ENCODE measurements around the gene NAP1L1. TPM values are rescaled to one million over a fixed set of nuclear protein-coding genes. Genes with fewer than 3 reads are reported as not detected.
A peak's percentile ranks its signal among the peaks of the same experiment; 100 is the strongest.

NAP1L1 gene
- total RNA-seq, 1 experiment from 2014 or later: 946 TPM

DNA sequence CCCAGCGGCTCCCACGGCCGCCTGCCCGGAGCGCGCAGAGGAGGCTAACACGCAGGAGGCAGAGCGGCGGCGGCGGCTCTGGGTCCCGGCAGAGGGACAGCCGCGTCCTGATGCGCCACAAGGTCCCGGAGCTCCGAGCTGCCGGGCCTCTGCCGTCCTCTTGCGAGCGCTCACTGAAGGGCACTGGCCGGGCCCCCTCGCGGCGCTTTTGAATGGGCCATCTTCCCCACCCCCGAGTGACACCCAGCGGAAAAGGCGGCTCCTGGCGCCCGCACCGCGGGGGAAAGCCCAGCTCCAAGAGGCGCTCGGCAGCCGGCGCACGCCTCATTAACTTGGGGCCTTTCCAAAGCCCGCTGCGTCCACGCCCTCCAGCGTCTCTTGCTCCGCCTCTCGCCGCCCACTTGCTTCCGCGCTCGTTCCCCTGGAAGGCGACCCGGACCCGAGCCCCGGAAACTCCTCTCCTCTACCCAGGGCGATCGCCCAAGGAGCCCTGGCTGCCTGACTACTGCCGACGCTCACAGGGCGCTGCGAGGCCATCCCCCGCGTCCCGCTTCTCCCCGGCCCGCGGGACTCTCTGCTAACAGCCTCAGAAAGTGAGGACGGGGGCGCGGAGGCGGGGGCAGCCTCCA lies 53.0 kb downstream of the NAP1L1 start, which contains the start of gene PHLDA1:
Gene PHLDA1 (minus strand): TSS at position 363 of the 629 bp plus-strand sequence.
- POLR2A ChIA-PET: interaction anchor here (0.6 to 2.2 kb wide), 6 partner anchors 9 to 520 kb away, joined by 3 to 14 read pairs (median 4); partner anchors contain the start of gene KRR1
- peak within 1 kb of the TSS; percentile 91 for H3K4me3 Mint-ChIP-seq
- peak within 1 kb of the TSS; percentile 99 for H3K27ac Mint-ChIP-seq
- peak; percentile 92 for DNase-seq (ENCODE audit: low spot score)
- H3K27me3 Mint-ChIP-seq (ENCODE audit: low read depth): peaks cover 3% of the 10 kb centered on the region; the same call in 1 of the 2 replicates
- no peaks in the 10 kb centered on the region for H3K9me3 Mint-ChIP-seq
- H3K36me3 Mint-ChIP-seq: peaks cover 32% of the 10 kb centered on the region
- H3K4me1 Mint-ChIP-seq: peaks cover 53% of the 10 kb centered on the region
- ATAC-seq: peak; percentile 69
- CTCF ChIA-PET: interaction anchor here (0.7 to 4.8 kb wide), 18 partner anchors 8 to 641 kb away, joined by 3 to 24 read pairs (median 5); partner anchors contain the start of gene GLIPR1L2
- TF ChIP-seq SMAD4 (CRISPR knock-in tag; IDR thresholded peaks at IDR 0.05) (no peak), ZNF396 (CRISPR knock-in tag; IDR thresholded peaks at IDR 0.05; ENCODE audit: borderline replicate concordance) (no peak), ELF4 (CRISPR knock-in tag; IDR thresholded peaks at IDR 0.05; ENCODE audit: low read depth) (no peak), KAT7 (CRISPR knock-in tag; IDR thresholded peaks at IDR 0.05; ENCODE audit: borderline replicate concordance) (no peak), MYBL2 (CRISPR knock-in tag; IDR thresholded peaks at IDR 0.05) (0 out of 2 replicates have a peak, but pooled peaks have one; percentile 35), OVOL2 (CRISPR knock-in tag; IDR thresholded peaks at IDR 0.05; ENCODE audit: borderline replicate concordance) (no peak), GRHL2 (CRISPR knock-in tag; IDR thresholded peaks at IDR 0.05; ENCODE audit: insufficient replicate concordance, severe bottlenecking) (no peak), HMGA2 (CRISPR knock-in tag; IDR thresholded peaks at IDR 0.05) (no peak), NR2C2 (CRISPR knock-in tag; IDR thresholded peaks at IDR 0.05) (no peak), FOXP1 (CRISPR knock-in tag; IDR thresholded peaks at IDR 0.05; ENCODE audit: borderline replicate concordance) (peak; percentile 16; the same call in 1 of the 2 replicates), ZNF423 (CRISPR knock-in tag; IDR thresholded peaks at IDR 0.05) (peak; percentile 92), ESRRA (CRISPR knock-in tag; IDR thresholded peaks at IDR 0.05; ENCODE audit: borderline replicate concordance) (peak; percentile 62), ETV6 (CRISPR knock-in tag; IDR thresholded peaks at IDR 0.05) (peak; percentile 16; the same call in 1 of the 2 replicates), NFYB (CRISPR knock-in tag; conservative IDR thresholded peaks at IDR 0.05; ENCODE audit: low read depth) (no peak), IRF2 (CRISPR knock-in tag; IDR thresholded peaks at IDR 0.05; ENCODE audit: borderline replicate concordance, low read depth) (no peak)
- TF ChIP-seq, protein P1, sequence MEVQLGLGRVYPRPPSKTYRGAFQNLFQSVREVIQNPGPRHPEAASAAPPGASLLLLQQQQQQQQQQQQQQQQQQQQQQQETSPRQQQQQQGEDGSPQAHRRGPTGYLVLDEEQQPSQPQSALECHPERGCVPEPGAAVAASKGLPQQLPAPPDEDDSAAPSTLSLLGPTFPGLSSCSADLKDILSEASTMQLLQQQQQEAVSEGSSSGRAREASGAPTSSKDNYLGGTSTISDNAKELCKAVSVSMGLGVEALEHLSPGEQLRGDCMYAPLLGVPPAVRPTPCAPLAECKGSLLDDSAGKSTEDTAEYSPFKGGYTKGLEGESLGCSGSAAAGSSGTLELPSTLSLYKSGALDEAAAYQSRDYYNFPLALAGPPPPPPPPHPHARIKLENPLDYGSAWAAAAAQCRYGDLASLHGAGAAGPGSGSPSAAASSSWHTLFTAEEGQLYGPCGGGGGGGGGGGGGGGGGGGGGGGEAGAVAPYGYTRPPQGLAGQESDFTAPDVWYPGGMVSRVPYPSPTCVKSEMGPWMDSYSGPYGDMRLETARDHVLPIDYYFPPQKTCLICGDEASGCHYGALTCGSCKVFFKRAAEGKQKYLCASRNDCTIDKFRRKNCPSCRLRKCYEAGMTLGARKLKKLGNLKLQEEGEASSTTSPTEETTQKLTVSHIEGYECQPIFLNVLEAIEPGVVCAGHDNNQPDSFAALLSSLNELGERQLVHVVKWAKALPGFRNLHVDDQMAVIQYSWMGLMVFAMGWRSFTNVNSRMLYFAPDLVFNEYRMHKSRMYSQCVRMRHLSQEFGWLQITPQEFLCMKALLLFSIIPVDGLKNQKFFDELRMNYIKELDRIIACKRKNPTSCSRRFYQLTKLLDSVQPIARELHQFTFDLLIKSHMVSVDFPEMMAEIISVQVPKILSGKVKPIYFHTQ (CRISPR knock-in tag; IDR thresholded peaks at IDR 0.05): no peak
- TF ChIP-seq, protein P2, sequence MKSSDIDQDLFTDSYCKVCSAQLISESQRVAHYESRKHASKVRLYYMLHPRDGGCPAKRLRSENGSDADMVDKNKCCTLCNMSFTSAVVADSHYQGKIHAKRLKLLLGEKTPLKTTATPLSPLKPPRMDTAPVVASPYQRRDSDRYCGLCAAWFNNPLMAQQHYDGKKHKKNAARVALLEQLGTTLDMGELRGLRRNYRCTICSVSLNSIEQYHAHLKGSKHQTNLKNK (CRISPR knock-in tag; IDR thresholded peaks at IDR 0.05): no peak
- TF ChIP-seq, protein P3, sequence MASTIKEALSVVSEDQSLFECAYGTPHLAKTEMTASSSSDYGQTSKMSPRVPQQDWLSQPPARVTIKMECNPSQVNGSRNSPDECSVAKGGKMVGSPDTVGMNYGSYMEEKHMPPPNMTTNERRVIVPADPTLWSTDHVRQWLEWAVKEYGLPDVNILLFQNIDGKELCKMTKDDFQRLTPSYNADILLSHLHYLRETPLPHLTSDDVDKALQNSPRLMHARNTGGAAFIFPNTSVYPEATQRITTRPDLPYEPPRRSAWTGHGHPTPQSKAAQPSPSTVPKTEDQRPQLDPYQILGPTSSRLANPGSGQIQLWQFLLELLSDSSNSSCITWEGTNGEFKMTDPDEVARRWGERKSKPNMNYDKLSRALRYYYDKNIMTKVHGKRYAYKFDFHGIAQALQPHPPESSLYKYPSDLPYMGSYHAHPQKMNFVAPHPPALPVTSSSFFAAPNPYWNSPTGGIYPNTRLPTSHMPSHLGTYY (CRISPR knock-in tag; IDR thresholded peaks at IDR 0.05): no peak
- TF ChIP-seq, protein P4, sequence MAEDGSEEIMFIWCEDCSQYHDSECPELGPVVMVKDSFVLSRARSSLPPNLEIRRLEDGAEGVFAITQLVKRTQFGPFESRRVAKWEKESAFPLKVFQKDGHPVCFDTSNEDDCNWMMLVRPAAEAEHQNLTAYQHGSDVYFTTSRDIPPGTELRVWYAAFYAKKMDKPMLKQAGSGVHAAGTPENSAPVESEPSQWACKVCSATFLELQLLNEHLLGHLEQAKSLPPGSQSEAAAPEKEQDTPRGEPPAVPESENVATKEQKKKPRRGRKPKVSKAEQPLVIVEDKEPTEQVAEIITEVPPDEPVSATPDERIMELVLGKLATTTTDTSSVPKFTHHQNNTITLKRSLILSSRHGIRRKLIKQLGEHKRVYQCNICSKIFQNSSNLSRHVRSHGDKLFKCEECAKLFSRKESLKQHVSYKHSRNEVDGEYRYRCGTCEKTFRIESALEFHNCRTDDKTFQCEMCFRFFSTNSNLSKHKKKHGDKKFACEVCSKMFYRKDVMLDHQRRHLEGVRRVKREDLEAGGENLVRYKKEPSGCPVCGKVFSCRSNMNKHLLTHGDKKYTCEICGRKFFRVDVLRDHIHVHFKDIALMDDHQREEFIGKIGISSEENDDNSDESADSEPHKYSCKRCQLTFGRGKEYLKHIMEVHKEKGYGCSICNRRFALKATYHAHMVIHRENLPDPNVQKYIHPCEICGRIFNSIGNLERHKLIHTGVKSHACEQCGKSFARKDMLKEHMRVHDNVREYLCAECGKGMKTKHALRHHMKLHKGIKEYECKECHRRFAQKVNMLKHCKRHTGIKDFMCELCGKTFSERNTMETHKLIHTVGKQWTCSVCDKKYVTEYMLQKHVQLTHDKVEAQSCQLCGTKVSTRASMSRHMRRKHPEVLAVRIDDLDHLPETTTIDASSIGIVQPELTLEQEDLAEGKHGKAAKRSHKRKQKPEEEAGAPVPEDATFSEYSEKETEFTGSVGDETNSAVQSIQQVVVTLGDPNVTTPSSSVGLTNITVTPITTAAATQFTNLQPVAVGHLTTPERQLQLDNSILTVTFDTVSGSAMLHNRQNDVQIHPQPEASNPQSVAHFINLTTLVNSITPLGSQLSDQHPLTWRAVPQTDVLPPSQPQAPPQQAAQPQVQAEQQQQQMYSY (CRISPR knock-in tag; IDR thresholded peaks at IDR 0.05): no peak
- TF ChIP-seq, protein P5, sequence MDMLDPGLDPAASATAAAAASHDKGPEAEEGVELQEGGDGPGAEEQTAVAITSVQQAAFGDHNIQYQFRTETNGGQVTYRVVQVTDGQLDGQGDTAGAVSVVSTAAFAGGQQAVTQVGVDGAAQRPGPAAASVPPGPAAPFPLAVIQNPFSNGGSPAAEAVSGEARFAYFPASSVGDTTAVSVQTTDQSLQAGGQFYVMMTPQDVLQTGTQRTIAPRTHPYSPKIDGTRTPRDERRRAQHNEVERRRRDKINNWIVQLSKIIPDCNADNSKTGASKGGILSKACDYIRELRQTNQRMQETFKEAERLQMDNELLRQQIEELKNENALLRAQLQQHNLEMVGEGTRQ (CRISPR knock-in tag; IDR thresholded peaks at IDR 0.05): peak; percentile 24; the same call in 1 of the 2 replicates
- TF ChIP-seq, protein P6, sequence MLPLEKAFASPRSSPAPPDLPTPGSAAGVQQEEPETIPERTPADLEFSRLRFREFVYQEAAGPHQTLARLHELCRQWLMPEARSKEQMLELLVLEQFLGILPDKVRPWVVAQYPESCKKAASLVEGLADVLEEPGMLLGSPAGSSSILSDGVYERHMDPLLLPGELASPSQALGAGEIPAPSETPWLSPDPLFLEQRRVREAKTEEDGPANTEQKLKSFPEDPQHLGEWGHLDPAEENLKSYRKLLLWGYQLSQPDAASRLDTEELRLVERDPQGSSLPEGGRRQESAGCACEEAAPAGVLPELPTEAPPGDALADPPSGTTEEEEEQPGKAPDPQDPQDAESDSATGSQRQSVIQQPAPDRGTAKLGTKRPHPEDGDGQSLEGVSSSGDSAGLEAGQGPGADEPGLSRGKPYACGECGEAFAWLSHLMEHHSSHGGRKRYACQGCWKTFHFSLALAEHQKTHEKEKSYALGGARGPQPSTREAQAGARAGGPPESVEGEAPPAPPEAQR (CRISPR knock-in tag; IDR thresholded peaks at IDR 0.05): no peak
- TF ChIP-seq, protein P7, sequence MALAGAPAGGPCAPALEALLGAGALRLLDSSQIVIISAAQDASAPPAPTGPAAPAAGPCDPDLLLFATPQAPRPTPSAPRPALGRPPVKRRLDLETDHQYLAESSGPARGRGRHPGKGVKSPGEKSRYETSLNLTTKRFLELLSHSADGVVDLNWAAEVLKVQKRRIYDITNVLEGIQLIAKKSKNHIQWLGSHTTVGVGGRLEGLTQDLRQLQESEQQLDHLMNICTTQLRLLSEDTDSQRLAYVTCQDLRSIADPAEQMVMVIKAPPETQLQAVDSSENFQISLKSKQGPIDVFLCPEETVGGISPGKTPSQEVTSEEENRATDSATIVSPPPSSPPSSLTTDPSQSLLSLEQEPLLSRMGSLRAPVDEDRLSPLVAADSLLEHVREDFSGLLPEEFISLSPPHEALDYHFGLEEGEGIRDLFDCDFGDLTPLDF (CRISPR knock-in tag; IDR thresholded peaks at IDR 0.05): 0 out of 2 replicates have a peak, but pooled peaks have one; percentile 13
- TF ChIP-seq, protein P8, sequence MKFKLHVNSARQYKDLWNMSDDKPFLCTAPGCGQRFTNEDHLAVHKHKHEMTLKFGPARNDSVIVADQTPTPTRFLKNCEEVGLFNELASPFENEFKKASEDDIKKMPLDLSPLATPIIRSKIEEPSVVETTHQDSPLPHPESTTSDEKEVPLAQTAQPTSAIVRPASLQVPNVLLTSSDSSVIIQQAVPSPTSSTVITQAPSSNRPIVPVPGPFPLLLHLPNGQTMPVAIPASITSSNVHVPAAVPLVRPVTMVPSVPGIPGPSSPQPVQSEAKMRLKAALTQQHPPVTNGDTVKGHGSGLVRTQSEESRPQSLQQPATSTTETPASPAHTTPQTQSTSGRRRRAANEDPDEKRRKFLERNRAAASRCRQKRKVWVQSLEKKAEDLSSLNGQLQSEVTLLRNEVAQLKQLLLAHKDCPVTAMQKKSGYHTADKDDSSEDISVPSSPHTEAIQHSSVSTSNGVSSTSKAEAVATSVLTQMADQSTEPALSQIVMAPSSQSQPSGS (CRISPR knock-in tag; IDR thresholded peaks at IDR 0.05; ENCODE audit: borderline replicate concordance, low read depth): no peak

All from WTC11 (cell line).